Globus pallidus (tissue), 1 donor: ENCODE data around the gene NEK8.

ENCODE experiments used
- DNase-seq: peaks from one replicate; pipeline ENCODE4 v3.0.0-alpha.2; 2015; ENCODE audit warnings: low spot score

Gene NEK8

GRCh38 chr17:28744972-28745785 is 16.6 kb downstream of the NEK8 start:
- DNase-seq, result peak; percentile 98

- DNase-seq, result no peak
These were observed 17.3 kb downstream of the NEK8 start for GRCh38 chr17:28745786-28746411.

GRCh38 chr17:28746611-28747050 is 18.0 kb downstream of the NEK8 start:
- DNase-seq, result peak; percentile 71

GRCh38 chr17:28747051-28747691 is 18.6 kb downstream of the NEK8 start:
- DNase-seq, result peak; percentile 78

GRCh38 chr17:28747801-28748750 is 19.5 kb downstream of the NEK8 start:
- no peak for DNase-seq

GRCh38 chr17:28748852-28749515 is 20.4 kb downstream of the NEK8 start:
- no peak for DNase-seq

GRCh38 chr17:28749516-28750177 is 21.1 kb downstream of the NEK8 start:
- DNase-seq, result no peak

GRCh38 chr17:28750178-28751047 is 21.8 kb downstream of the NEK8 start:
- DNase-seq, result peak; percentile 91

GRCh38 chr17:28751600-28752366 is 23.2 kb downstream of the NEK8 start:
- DNase-seq, result no peak

- no peak for DNase-seq
These were observed 26.9 kb downstream of the NEK8 start for GRCh38 chr17:28755486-28755885.

- no peak for DNase-seq
These were observed 27.6 kb downstream of the NEK8 start for GRCh38 chr17:28756049-28756804.

- no peak for DNase-seq
These were observed 30.0 kb downstream of the NEK8 start for GRCh38 chr17:28758411-28759121.

GRCh38 chr17:28759256-28759865 is 30.8 kb downstream of the NEK8 start:
- no peak for DNase-seq

GRCh38 chr17:28760601-28761562 is 32.3 kb downstream of the NEK8 start:
- no peak for DNase-seq

GRCh38 chr17:28763137-28763799 is 34.7 kb downstream of the NEK8 start:
- DNase-seq, result no peak
